Fibroblast of lung (primary cell): ENCODE data around the gene VWA1. TPM values are rescaled to one million over a fixed set of nuclear protein-coding genes. Genes with fewer than 3 reads are reported as not detected.

Experiments
- DNase-seq, 2 donors: peaks; one replicate each; pipeline versions ENCODE4 v3.0.0 to v3.0.0-alpha.2; 2010; ENCODE audit warnings: low read depth in 2 of 2
- H2AFZ ChIP-seq: 2 replicates; pipeline ENCODE4 v1.5.1; 2012; ENCODE audit warnings: low read length, control low read depth, inconsistent platforms
- H3K27ac ChIP-seq: 2 replicates; pipeline ENCODE4 v1.5.1; 2011; ENCODE audit warnings: low read length, control low read depth; ENCODE audit not compliant: insufficient read depth
- H3K27me3 ChIP-seq: 2 replicates; pipeline ENCODE4 v1.5.1; 2011; ENCODE audit warnings: mild to moderate bottlenecking, low read length; ENCODE audit not compliant: control insufficient read depth, insufficient read depth
- H3K36me3 ChIP-seq: 2 replicates; pipeline ENCODE4 v1.5.1; 2011; ENCODE audit warnings: low read length; ENCODE audit not compliant: control insufficient read depth, insufficient read depth
- H3K4me1 ChIP-seq: 2 replicates; pipeline ENCODE4 v1.5.1; 2011; ENCODE audit warnings: low read length; ENCODE audit not compliant: control insufficient read depth, insufficient read depth; ENCODE audit errors: extremely low read depth
- H3K4me2 ChIP-seq: 2 replicates; pipeline ENCODE4 v1.5.1; 2011; ENCODE audit warnings: low read length, control low read depth; ENCODE audit not compliant: insufficient read depth; ENCODE audit errors: extremely low read depth
- H3K4me3 ChIP-seq, 4 experiments: fragments of 200-600 bp in 1 of 4; sonication (generic) in 1 of 4; replicated peaks in 1 of 4; 2 replicates each; pipeline ENCODE4 v1.5.1; 2011 to 2016; ENCODE audit warnings: low read length in 4 of 4, low read depth in 3 of 4, mild to moderate bottlenecking in 3 of 4, control low read depth in 2 of 4, inconsistent platforms in 1 of 4, mixed read lengths in 1 of 4; ENCODE audit not compliant: insufficient read depth in 1 of 4; ENCODE audit errors: control extremely low read depth in 1 of 4
- H3K79me2 ChIP-seq: 2 replicates; pipeline ENCODE4 v1.5.1; 2012; ENCODE audit warnings: mild to moderate bottlenecking, low read length, inconsistent platforms; ENCODE audit not compliant: control insufficient read depth, insufficient read depth
- H3K9ac ChIP-seq: 2 replicates; pipeline ENCODE4 v1.5.1; 2011; ENCODE audit warnings: mild to moderate bottlenecking, low read length, control low read depth; ENCODE audit not compliant: insufficient read depth
- H3K9me3 ChIP-seq: 2 replicates; pipeline ENCODE4 v1.5.1; 2012; ENCODE audit warnings: low read depth, low read length; ENCODE audit not compliant: control insufficient read depth, insufficient read depth
- H4K20me1 ChIP-seq: 2 replicates; pipeline ENCODE4 v1.5.1; 2011; ENCODE audit warnings: low read length; ENCODE audit not compliant: control insufficient read depth, insufficient read depth; ENCODE audit errors: extremely low read depth
- CTCF ChIP-seq, 2 donors: IDR thresholded peaks in 1 of 2; conservative IDR thresholded peaks in 1 of 2; 1 replicate in 1 of 2; 2 replicates in 1 of 2; pipeline ENCODE4 v1.5.1; 2011 to 2012; ENCODE audit warnings: low read length in 2 of 2, control low read depth in 1 of 2, inconsistent platforms in 1 of 2, low read depth in 1 of 2, mild to moderate bottlenecking in 1 of 2
- EZH2 ChIP-seq: IDR thresholded peaks from 2 replicates; pipeline ENCODE4 v1.5.1; 2012; ENCODE audit warnings: low read length, control low read depth, mild to moderate bottlenecking; ENCODE audit errors: missing control alignments
- polyA plus RNA-seq, 2 donors: library from polyadenylated mRNA; depleted of rRNA in 1 of 2; stranded (reverse) in 1 of 2; unstranded in 1 of 2; fragments of >200 nt; gene quantifications; 2 replicates each; pipeline ENCODE4 v1.2.1, GENCODE V29; 2011 to 2012; ENCODE audit warnings: missing spikeins in 1 of 2
- total RNA-seq: library from RNA; depleted of rRNA; stranded (reverse); fragments of >200 nt; gene quantifications from 2 replicates; pipeline ENCODE4 v1.2.1, GENCODE V29; 2014

The VWA1 gene
- total and polyA plus RNA-seq, 2 donors (not counting 1 experiment from before 2014, with no cell fraction given): 2.5 to 3.1 TPM

GRCh38 chr1:1490633-1491230 lies 55.2 kb downstream of the VWA1 start:
- no peaks in the 10 kb centered on the region for H4K20me1 ChIP-seq
- H3K27me3 ChIP-seq: no peaks in the 10 kb centered on the region
- no peak overlapping the region for H3K4me3 ChIP-seq
- no peak overlapping the region for H3K9ac ChIP-seq
- H3K4me2 ChIP-seq: no peak overlapping the region
- H3K9me3 ChIP-seq: no peaks in the 10 kb centered on the region
- H3K79me2 ChIP-seq: no peaks in the 10 kb centered on the region
- no peak overlapping the region for H3K27ac ChIP-seq
- no peak for DNase-seq
- TF ChIP-seq CTCF (conservative IDR thresholded peaks at IDR 0.05 in 1 of 2, IDR thresholded peaks at IDR 0.05 in 1 of 2; ENCODE audit: low read depth in 1 of 2, low read length in 2 of 2): no peak
- no peak for TF ChIP-seq EZH2
- H3K4me1 ChIP-seq: no peaks in the 10 kb centered on the region
- H2AFZ ChIP-seq: no peak overlapping the region
- H3K36me3 ChIP-seq: peaks cover 20% of the 10 kb centered on the region

- no peaks in the 10 kb centered on the region for H3K4me1 ChIP-seq
- H3K4me2 ChIP-seq: no peak overlapping the region
- TF ChIP-seq CTCF (conservative IDR thresholded peaks at IDR 0.05 in 1 of 2, IDR thresholded peaks at IDR 0.05 in 1 of 2; ENCODE audit: low read depth in 1 of 2, low read length in 2 of 2) (no peak), EZH2 (no peak)
- no peak overlapping the region for H2AFZ ChIP-seq
- no peaks in the 10 kb centered on the region for H4K20me1 ChIP-seq
- DNase-seq: no peak
- no peaks in the 10 kb centered on the region for H3K27me3 ChIP-seq
- peaks cover 22% of the 10 kb centered on the region for H3K36me3 ChIP-seq
- H3K4me3 ChIP-seq: no peak overlapping the region
- H3K9me3 ChIP-seq: no peaks in the 10 kb centered on the region
- no peaks in the 10 kb centered on the region for H3K79me2 ChIP-seq
- H3K27ac ChIP-seq: no peak overlapping the region
- H3K9ac ChIP-seq: no peak overlapping the region
Measured at GRCh38 chr1:1491601-1492000, 56.1 kb downstream of the VWA1 start.

Other genes starting within 250 kb of the VWA1 start
- gene TNFRSF18, start 229.1 kb upstream of the VWA1 start, total RNA-seq: 0.77 and 1.3 TPM in 2 replicates
- 0.10 TPM in 1 of 2 replicates, not detected in the other for gene TNFRSF18, start 229.1 kb upstream of the VWA1 start, polyA plus RNA-seq
- under 0.01 and 0.17 TPM in 2 replicates for gene TNFRSF4, start 221.5 kb upstream of the VWA1 start, total RNA-seq
- 0.05 TPM in 1 of 2 replicates, not detected in the other for gene TNFRSF4, start 221.5 kb upstream of the VWA1 start, polyA plus RNA-seq
- 81.9 and 127 TPM in 2 replicates for gene SDF4, start 203.7 kb upstream of the VWA1 start, total RNA-seq
- 133 and 180 TPM in 2 replicates for gene SDF4, start 203.7 kb upstream of the VWA1 start, polyA plus RNA-seq
- gene B3GALT6, start 203.5 kb upstream of the VWA1 start, total RNA-seq: 19.3 and 19.5 TPM in 2 replicates
- gene B3GALT6, start 203.5 kb upstream of the VWA1 start, polyA plus RNA-seq: 15.7 and 17.9 TPM in 2 replicates
- 1.0 and 4.1 TPM in 2 replicates for gene C1QTNF12, start 189.0 kb upstream of the VWA1 start, total RNA-seq
- gene C1QTNF12, start 189.0 kb upstream of the VWA1 start, polyA plus RNA-seq: 0.27 and 0.60 TPM in 2 replicates
- gene UBE2J2, start 161.8 kb upstream of the VWA1 start, total RNA-seq: 39.5 and 47.2 TPM in 2 replicates
- 32.3 and 50.9 TPM in 2 replicates for gene UBE2J2, start 161.8 kb upstream of the VWA1 start, polyA plus RNA-seq
- gene SCNN1D, start 155.3 kb upstream of the VWA1 start, total RNA-seq: 1.0 and 2.5 TPM in 2 replicates
- 0.44 TPM in 2 replicates for gene SCNN1D, start 155.3 kb upstream of the VWA1 start, polyA plus RNA-seq
- gene ACAP3, start 127.8 kb upstream of the VWA1 start, total RNA-seq: 34.7 and 50.9 TPM in 2 replicates
- gene ACAP3, start 127.8 kb upstream of the VWA1 start, polyA plus RNA-seq: 15.3 and 15.7 TPM in 2 replicates
- gene PUSL1, start 127.1 kb upstream of the VWA1 start, total RNA-seq: 12.7 and 13.1 TPM in 2 replicates
- gene PUSL1, start 127.1 kb upstream of the VWA1 start, polyA plus RNA-seq: 7.1 and 9.6 TPM in 2 replicates
- 46.2 and 69.2 TPM in 2 replicates for gene INTS11, start 111.0 kb upstream of the VWA1 start, total RNA-seq
- 44.1 and 73.0 TPM in 2 replicates for gene INTS11, start 111.0 kb upstream of the VWA1 start, polyA plus RNA-seq
- gene CPTP, start 110.9 kb upstream of the VWA1 start, total RNA-seq: 9.0 and 10.1 TPM in 2 replicates
- 6.0 and 6.2 TPM in 2 replicates for gene CPTP, start 110.9 kb upstream of the VWA1 start, polyA plus RNA-seq
- 0.17 and 0.26 TPM in 2 replicates for gene TAS1R3, start 104.4 kb upstream of the VWA1 start, total RNA-seq
- gene TAS1R3, start 104.4 kb upstream of the VWA1 start, polyA plus RNA-seq: 0.01 and 0.02 TPM in 2 replicates
- gene DVL1, start 86.3 kb upstream of the VWA1 start, total RNA-seq: 78.3 and 107 TPM in 2 replicates
- 9.1 and 12.5 TPM in 2 replicates for gene DVL1, start 86.3 kb upstream of the VWA1 start, polyA plus RNA-seq
- gene MXRA8, start 77.1 kb upstream of the VWA1 start, total RNA-seq: 262 and 397 TPM in 2 replicates
- gene MXRA8, start 77.1 kb upstream of the VWA1 start, polyA plus RNA-seq: 205 and 239 TPM in 2 replicates
- gene AURKAIP1, start 60.5 kb upstream of the VWA1 start, total RNA-seq: 83.2 and 85.2 TPM in 2 replicates
- 42.2 and 66.9 TPM in 2 replicates for gene AURKAIP1, start 60.5 kb upstream of the VWA1 start, polyA plus RNA-seq
- 87.1 and 102 TPM in 2 replicates for gene CCNL2, start 36.4 kb upstream of the VWA1 start, total RNA-seq
- gene CCNL2, start 36.4 kb upstream of the VWA1 start, polyA plus RNA-seq: 70.5 and 116 TPM in 2 replicates
- gene MRPL20, start 28.4 kb upstream of the VWA1 start, total RNA-seq: 80.1 and 81.7 TPM in 2 replicates
- 150 and 188 TPM in 2 replicates for gene MRPL20, start 28.4 kb upstream of the VWA1 start, polyA plus RNA-seq
- gene ANKRD65, start 14.4 kb upstream of the VWA1 start, total RNA-seq: 1.3 and 2.0 TPM in 2 replicates
- gene ANKRD65, start 14.4 kb upstream of the VWA1 start, polyA plus RNA-seq: 0.84 and 1.9 TPM in 2 replicates
- under 0.01 and 0.17 TPM in 2 replicates for gene ATAD3C, start 14.0 kb downstream of the VWA1 start, total RNA-seq
- not detected in 2 replicates for gene ATAD3C, start 14.0 kb downstream of the VWA1 start, polyA plus RNA-seq
- gene ATAD3B, start 36.1 kb downstream of the VWA1 start, total RNA-seq: 14.4 and 15.0 TPM in 2 replicates
- gene ATAD3B, start 36.1 kb downstream of the VWA1 start, polyA plus RNA-seq: 7.0 and 11.6 TPM in 2 replicates
- 14.4 and 18.0 TPM in 2 replicates for gene ATAD3A, start 76.5 kb downstream of the VWA1 start, total RNA-seq
- gene ATAD3A, start 76.5 kb downstream of the VWA1 start, polyA plus RNA-seq: 12.5 and 19.8 TPM in 2 replicates
- gene TMEM240, start 104.9 kb downstream of the VWA1 start, total RNA-seq: 4.9 and 5.4 TPM in 2 replicates
- 1.3 and 1.4 TPM in 2 replicates for gene TMEM240, start 104.9 kb downstream of the VWA1 start, polyA plus RNA-seq
- gene SSU72, start 139.2 kb downstream of the VWA1 start, total RNA-seq: 65.1 and 72.7 TPM in 2 replicates
- gene SSU72, start 139.2 kb downstream of the VWA1 start, polyA plus RNA-seq: 127 and 135 TPM in 2 replicates
- 0.50 and 0.77 TPM in 2 replicates for gene FNDC10, start 164.4 kb downstream of the VWA1 start, total RNA-seq
- gene FNDC10, start 164.4 kb downstream of the VWA1 start, polyA plus RNA-seq: 1.6 and 2.0 TPM in 2 replicates
- gene MIB2, start 179.8 kb downstream of the VWA1 start, total RNA-seq: 74.3 and 77.3 TPM in 2 replicates
- gene MIB2, start 179.8 kb downstream of the VWA1 start, polyA plus RNA-seq: 4.6 and 7.1 TPM in 2 replicates
- 4.6 and 9.8 TPM in 2 replicates for gene MMP23B, start 196.5 kb downstream of the VWA1 start, total RNA-seq
- gene MMP23B, start 196.5 kb downstream of the VWA1 start, polyA plus RNA-seq: 0.82 and 0.89 TPM in 2 replicates
- gene CDK11B, start 223.3 kb downstream of the VWA1 start, total RNA-seq: 6.7 and 9.7 TPM in 2 replicates
- gene CDK11B, start 223.3 kb downstream of the VWA1 start, polyA plus RNA-seq: 2.5 and 4.3 TPM in 2 replicates